Hepatocyte (in vitro differentiated cells): Measurements from ENCODE around the gene TEKT4.

Experiments
- CTCF ChIP-seq: fragments of 200-600 bp; sonication (generic); IDR thresholded peaks from 2 replicates; pipeline ENCODE4 v1.5.1; 2016; ENCODE audit warnings: antibody characterized with exemption, mild to moderate bottlenecking; ENCODE audit not compliant: poor library complexity
- EZH2 ChIP-seq: fragments of 200-600 bp; sonication (generic); IDR thresholded peaks from 2 replicates; pipeline ENCODE4 v1.6.1; 2016; ENCODE audit warnings: antibody characterized with exemption, mild to moderate bottlenecking, borderline replicate concordance
- EZH2phosphoT487 ChIP-seq: fragments of 200-600 bp; sonication (generic); IDR thresholded peaks from one replicate; pipeline ENCODE4 v1.6.1; 2018; ENCODE audit warnings: antibody characterized with exemption, mild to moderate bottlenecking, low read depth, moderate library complexity; ENCODE audit not compliant: unreplicated experiment, severe bottlenecking

- no peak for TF ChIP-seq CTCF
- TF ChIP-seq EZH2phosphoT487: no peak
- no peak for TF ChIP-seq EZH2
Observed at GRCh38 chr2:94869552-94870439, 1.4 kb upstream of the TEKT4 start.
